ENCODE results near the gene PSMG3.

The PSMG3 gene

GRCh38 chr7:1558181-1558811 lies 11.5 kb downstream of the PSMG3 start:
- no peak for DNase-seq (ENCODE audit: low read depth)

GRCh38 chr7:1557771-1558170 lies 12.1 kb downstream of the PSMG3 start:
- DNase-seq (ENCODE audit: low read depth), result no peak

- DNase-seq (ENCODE audit: low read depth), result no peak
Measured at GRCh38 chr7:1557006-1557405, 12.8 kb downstream of the PSMG3 start.

- no peak for DNase-seq (ENCODE audit: low read depth)
Measured at GRCh38 chr7:1555813-1556543, 13.9 kb downstream of the PSMG3 start, which contains the start of gene TMEM184A. Gene TMEM184A (minus strand): TSS chr7:1556205. CDS start chr7:1555484, 721 bp downstream.

GRCh38 chr7:1555046-1555812 lies 14.6 kb downstream of the PSMG3 start:
- DNase-seq (ENCODE audit: low read depth), result no peak

GRCh38 chr7:1554333-1555045 lies 15.3 kb downstream of the PSMG3 start:
- no peak for DNase-seq (ENCODE audit: low read depth)

- DNase-seq (ENCODE audit: low read depth), result no peak
Measured at GRCh38 chr7:1553512-1554210, 16.2 kb downstream of the PSMG3 start.

- no peak for DNase-seq (ENCODE audit: low read depth)
Measured at GRCh38 chr7:1552200-1552599, 17.6 kb downstream of the PSMG3 start.

- DNase-seq (ENCODE audit: low read depth), result no peak
Measured at GRCh38 chr7:1550846-1551155, 19.0 kb downstream of the PSMG3 start.

- no peak for DNase-seq (ENCODE audit: low read depth)
Measured at GRCh38 chr7:1550005-1550845, 19.6 kb downstream of the PSMG3 start.

GRCh38 chr7:1549357-1550004 lies 20.4 kb downstream of the PSMG3 start:
- DNase-seq (ENCODE audit: low read depth), result no peak

GRCh38 chr7:1548944-1549343 lies 20.9 kb downstream of the PSMG3 start:
- no peak for DNase-seq (ENCODE audit: low read depth)

- no peak for DNase-seq (ENCODE audit: low read depth)
Measured at GRCh38 chr7:1548438-1548831, 21.4 kb downstream of the PSMG3 start.

- no peak for DNase-seq (ENCODE audit: low read depth)
Measured at GRCh38 chr7:1547777-1548437, 21.9 kb downstream of the PSMG3 start.

- DNase-seq (ENCODE audit: low read depth), result no peak
Measured at GRCh38 chr7:1546909-1547776, 22.7 kb downstream of the PSMG3 start.

- no peak for DNase-seq (ENCODE audit: low read depth)
Measured at GRCh38 chr7:1546274-1546908, 23.4 kb downstream of the PSMG3 start.

- DNase-seq (ENCODE audit: low read depth), result no peak
Measured at GRCh38 chr7:1545417-1546246, 24.2 kb downstream of the PSMG3 start.
